A549 (cell line): ENCODE data around the gene UBE2E3.

Source experiments
- CEBPB ChIP-seq, 2 experiments: fragments of >200 bp in 1 of 2; sonication (Bioruptor Twin) in 1 of 2; formaldehyde crosslinking in 1 of 2; IDR thresholded peaks; 2 replicates each; pipeline ENCODE4 v1.6.1; 2012 to 2016
- CHD2 ChIP-seq: fragments of 150-350 bp; IDR thresholded peaks from 2 replicates; pipeline ENCODE4 v1.6.1; 2014; ENCODE audit warnings: low read length; ENCODE audit not compliant: partially characterized antibody
- CTCF ChIP-seq: fragments of >200 bp; sonication (Bioruptor Twin); formaldehyde crosslinking; IDR thresholded peaks from 3 replicates; pipeline ENCODE4 v1.5.1; 2016
- ELK1 ChIP-seq: fragments of 150-350 bp; IDR thresholded peaks from 2 replicates; pipeline ENCODE4 v1.6.1; 2014; ENCODE audit warnings: low read depth, mild to moderate bottlenecking, low read length
- FOSL2 ChIP-seq, 2 experiments: fragments of 450-650 bp in 1 of 2; fragments of >200 bp in 1 of 2; sonication (Bioruptor Twin) in 1 of 2; formaldehyde crosslinking; IDR thresholded peaks; 2 replicates each; pipeline versions ENCODE4 v1.5.0 to v1.6.1; 2016 to 2020; ENCODE audit warnings: mild to moderate bottlenecking in 1 of 2, moderate library complexity in 1 of 2
- MAFK ChIP-seq: fragments of 450-650 bp; IDR thresholded peaks from 2 replicates; pipeline ENCODE4 v1.6.1; 2014; ENCODE audit not compliant: partially characterized antibody
- MAX ChIP-seq: IDR thresholded peaks from 2 replicates; pipeline ENCODE4 v1.6.1; 2012
- MAZ ChIP-seq: fragments of 150-350 bp; IDR thresholded peaks from 2 replicates; pipeline ENCODE4 v1.6.1; 2014; ENCODE audit warnings: antibody characterized with exemption, low read depth, low read length, borderline replicate concordance
- POLR2A ChIP-seq: IDR thresholded peaks from 2 replicates; pipeline ENCODE4 v1.6.1; 2012; ENCODE audit warnings: mild to moderate bottlenecking, low read length
- POLR2AphosphoS2 ChIP-seq: conservative IDR thresholded peaks from 2 replicates; pipeline ENCODE4 v1.6.1; 2012; ENCODE audit warnings: low read length, improper control_type of control experiment, inconsistent platforms
- RFX5 ChIP-seq: fragments of 450-650 bp; IDR thresholded peaks from 2 replicates; pipeline ENCODE4 v1.7.1; 2014; ENCODE audit warnings: antibody characterized with exemption, mild to moderate bottlenecking, moderate library complexity
- SREBF2 ChIP-seq: fragments of 450-650 bp; IDR thresholded peaks from 2 replicates; pipeline ENCODE4 v1.6.1; 2014; ENCODE audit warnings: mild to moderate bottlenecking, moderate library complexity
- TF ChIP-seq, protein P1 (sequence below): fragments of 200-600 bp; sonication (generic); IDR thresholded peaks from 2 replicates; pipeline ENCODE4 v1.6.1; 2016; ENCODE audit warnings: antibody characterized with exemption, mild to moderate bottlenecking, moderate library complexity

DNA sequence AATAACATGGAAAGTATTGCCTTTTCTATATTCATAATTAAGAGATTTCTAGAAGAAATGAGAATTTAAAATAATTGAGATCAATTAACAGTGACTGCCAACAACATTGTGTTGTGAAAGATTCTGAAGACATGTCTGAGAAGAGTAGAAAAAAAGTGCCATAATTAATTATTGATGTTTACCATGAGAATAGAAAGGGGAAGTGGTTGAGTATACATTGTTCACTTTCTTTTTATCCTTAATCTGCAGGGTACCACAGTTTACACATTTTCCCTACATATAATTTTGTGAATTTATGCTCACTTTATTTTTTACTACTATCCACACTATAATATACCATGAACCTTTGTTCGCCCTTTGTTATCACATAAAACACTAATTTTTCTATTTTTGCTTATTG, 47.1 kb upstream of the UBE2E3 start:
- no peak for TF ChIP-seq SREBF2
- TF ChIP-seq CTCF, result no peak
- no peak for TF ChIP-seq ELK1
- no peak for TF ChIP-seq MAZ
- TF ChIP-seq RFX5, result no peak
- no peak for TF ChIP-seq POLR2AphosphoS2
- TF ChIP-seq POLR2A, result no peak
- TF ChIP-seq CEBPB (IDR thresholded peaks at IDR 0.05), result no peak
- no peak for TF ChIP-seq MAX
- TF ChIP-seq, protein P1, sequence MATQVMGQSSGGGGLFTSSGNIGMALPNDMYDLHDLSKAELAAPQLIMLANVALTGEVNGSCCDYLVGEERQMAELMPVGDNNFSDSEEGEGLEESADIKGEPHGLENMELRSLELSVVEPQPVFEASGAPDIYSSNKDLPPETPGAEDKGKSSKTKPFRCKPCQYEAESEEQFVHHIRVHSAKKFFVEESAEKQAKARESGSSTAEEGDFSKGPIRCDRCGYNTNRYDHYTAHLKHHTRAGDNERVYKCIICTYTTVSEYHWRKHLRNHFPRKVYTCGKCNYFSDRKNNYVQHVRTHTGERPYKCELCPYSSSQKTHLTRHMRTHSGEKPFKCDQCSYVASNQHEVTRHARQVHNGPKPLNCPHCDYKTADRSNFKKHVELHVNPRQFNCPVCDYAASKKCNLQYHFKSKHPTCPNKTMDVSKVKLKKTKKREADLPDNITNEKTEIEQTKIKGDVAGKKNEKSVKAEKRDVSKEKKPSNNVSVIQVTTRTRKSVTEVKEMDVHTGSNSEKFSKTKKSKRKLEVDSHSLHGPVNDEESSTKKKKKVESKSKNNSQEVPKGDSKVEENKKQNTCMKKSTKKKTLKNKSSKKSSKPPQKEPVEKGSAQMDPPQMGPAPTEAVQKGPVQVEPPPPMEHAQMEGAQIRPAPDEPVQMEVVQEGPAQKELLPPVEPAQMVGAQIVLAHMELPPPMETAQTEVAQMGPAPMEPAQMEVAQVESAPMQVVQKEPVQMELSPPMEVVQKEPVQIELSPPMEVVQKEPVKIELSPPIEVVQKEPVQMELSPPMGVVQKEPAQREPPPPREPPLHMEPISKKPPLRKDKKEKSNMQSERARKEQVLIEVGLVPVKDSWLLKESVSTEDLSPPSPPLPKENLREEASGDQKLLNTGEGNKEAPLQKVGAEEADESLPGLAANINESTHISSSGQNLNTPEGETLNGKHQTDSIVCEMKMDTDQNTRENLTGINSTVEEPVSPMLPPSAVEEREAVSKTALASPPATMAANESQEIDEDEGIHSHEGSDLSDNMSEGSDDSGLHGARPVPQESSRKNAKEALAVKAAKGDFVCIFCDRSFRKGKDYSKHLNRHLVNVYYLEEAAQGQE, result no peak
- TF ChIP-seq CHD2, result no peak
- no peak for TF ChIP-seq FOSL2 (IDR thresholded peaks at IDR 0.05)
- no peak for TF ChIP-seq FOSL2 (CRISPR knock-in tag; IDR thresholded peaks at IDR 0.05)
- TF ChIP-seq MAFK, result no peak
